ENCODE data around the gene RAB34.
"Not testable (repeated sequence)": the region's sequence is repeated elsewhere in the genome, so short reads cannot be mapped to it uniquely, and the experiment has no call there.

The RAB34 gene

GRCh38 chr17:28726627-28727491, 9.2 kb upstream of the RAB34 start:
- peak; percentile 76 to 81 for DNase-seq (ENCODE audit: low read depth in 2 of 2)

- DNase-seq (ENCODE audit: low read depth in 2 of 2), result peak; percentile 18 to 50
Observed at GRCh38 chr17:28726226-28726626, 8.6 kb upstream of the RAB34 start, which contains the start of gene TLCD1. Gene TLCD1, minus strand, starts transcription at chr17:28726233. Its CDS starts 136 bp downstream, at chr17:28726097.

- DNase-seq (ENCODE audit: low read depth in 2 of 2), result no peak
Observed at GRCh38 chr17:28725660-28726225, 8.1 kb upstream of the RAB34 start.

GRCh38 chr17:28725166-28725659, 7.5 kb upstream of the RAB34 start:
- DNase-seq (ENCODE audit: low read depth in 2 of 2), result no peak

GRCh38 chr17:28724500-28725165, 7.0 kb upstream of the RAB34 start:
- DNase-seq (ENCODE audit: low read depth in 2 of 2), result no peak

- not testable (repeated sequence) for DNase-seq (ENCODE audit: low read depth in 2 of 2)
Observed at GRCh38 chr17:28723836-28724499, 6.3 kb upstream of the RAB34 start.

- no peak for DNase-seq (ENCODE audit: low read depth in 2 of 2)
Observed at GRCh38 chr17:28723159-28723835, 5.6 kb upstream of the RAB34 start.

GRCh38 chr17:28722417-28723158, 4.9 kb upstream of the RAB34 start:
- no peak for DNase-seq (ENCODE audit: low read depth in 2 of 2)

GRCh38 chr17:28720997-28721329, 3.3 kb upstream of the RAB34 start:
- DNase-seq (ENCODE audit: low read depth in 2 of 2), result not testable (repeated sequence)

GRCh38 chr17:28720247-28720996, 2.8 kb upstream of the RAB34 start:
- no peak for DNase-seq (ENCODE audit: low read depth in 2 of 2)

GRCh38 chr17:28719021-28719433, 1.4 kb upstream of the RAB34 start:
- no peak for DNase-seq (ENCODE audit: low read depth in 2 of 2)

- no peak for DNase-seq (ENCODE audit: low read depth in 2 of 2)
Observed at GRCh38 chr17:28718333-28719020, 809 bp upstream of the RAB34 start.

- DNase-seq (ENCODE audit: low read depth in 2 of 2), result no peak
Observed at GRCh38 chr17:28716740-28717577, 709 bp downstream of the RAB34 start.

GRCh38 chr17:28715217-28715616, 2.5 kb downstream of the RAB34 start:
- no peak for DNase-seq (ENCODE audit: low read depth in 2 of 2)

GRCh38 chr17:28714281-28714680, 3.4 kb downstream of the RAB34 start:
- no peak for DNase-seq (ENCODE audit: low read depth in 2 of 2)

- no peak for DNase-seq (ENCODE audit: low read depth in 2 of 2)
Observed at GRCh38 chr17:28712705-28713415, 4.8 kb downstream of the RAB34 start.

GRCh38 chr17:28712032-28712704, 5.5 kb downstream of the RAB34 start:
- peak in 1 of 2 donors; percentile 35 for DNase-seq (ENCODE audit: low read depth in 2 of 2)

Data from stimulated activated CD8-positive, alpha-beta memory T cell treated with anti-CD3 and anti-CD28 coated beads, Interleukin-2, amount 100 ng/mL, for 1 hour (primary cell).